Panc1 (cell line): ENCODE results near the gene MAPKAPK5. TPM values are rescaled to one million over a fixed set of nuclear protein-coding genes. Genes with fewer than 3 reads are reported as not detected.

Source experiments
- ATAC-seq: fragments of 200-7000 bp; cut with Tn5 transposase; 2 replicates; pipeline ENCODE4 v1.9.1; 2020; ENCODE audit warnings: mild to moderate bottlenecking, moderate library complexity
- BruUV-seq: library from RNA; stranded (reverse); fragments of 400-500 nt; replicated peaks from 2 replicates; lab custom pipeline; 2021; lab: Mats Ljungman, UMichigan
- CTCF ChIA-PET: fragments of 300-600 bp; sonication (Branson Sonifier 250); formaldehyde crosslinking; loops from one replicate; lab custom pipeline; 2022; ENCODE audit warnings: antibody characterized with exemption; lab: Charles Lee
- POLR2A ChIA-PET: fragments of 300-600 bp; sonication (Branson Sonifier 250); formaldehyde crosslinking; loops from one replicate; lab custom pipeline; 2022; ENCODE audit warnings: antibody characterized with exemption; lab: Charles Lee
- DNase-seq: peaks from one replicate; pipeline ENCODE4 v3.0.0-alpha.2; 2010; ENCODE audit warnings: low read depth, low spot score
- H3K27ac ChIP-seq: 2 replicates; pipeline ENCODE4 v1.5.1; 2011; ENCODE audit warnings: mild to moderate bottlenecking, low read length, inconsistent platforms
- H3K27me3 ChIP-seq: fragments of 200-500 bp; sonication (Bioruptor generic); 2 replicates; pipeline ENCODE4 v1.6.0; 2014; ENCODE audit warnings: low read length, inconsistent platforms; ENCODE audit not compliant: control insufficient read depth, insufficient read depth
- H3K36me3 ChIP-seq: fragments of 200-500 bp; sonication (Bioruptor generic); 2 replicates; pipeline ENCODE4 v1.5.1; 2014; ENCODE audit warnings: inconsistent platforms, mild to moderate bottlenecking, low read length, moderate library complexity; ENCODE audit not compliant: control insufficient read depth, insufficient read depth
- H3K4me1 ChIP-seq: 2 replicates; pipeline ENCODE4 v1.5.1; 2011; ENCODE audit warnings: inconsistent platforms, mild to moderate bottlenecking, low read length, moderate library complexity; ENCODE audit not compliant: control insufficient read depth, insufficient read depth
- H3K4me3 ChIP-seq, 2 experiments: 2 replicates each; pipeline ENCODE4 v1.5.1; 2011 to 2012; ENCODE audit warnings: low read depth in 2 of 2, low read length in 2 of 2, mild to moderate bottlenecking in 2 of 2, inconsistent platforms in 1 of 2, moderate library complexity in 1 of 2
- H3K9me3 ChIP-seq: fragments of 200-500 bp; sonication (Bioruptor generic); 2 replicates; pipeline ENCODE4 v1.5.1; 2014; ENCODE audit warnings: low read depth, mild to moderate bottlenecking, inconsistent platforms, low read length, moderate library complexity; ENCODE audit not compliant: control insufficient read depth, insufficient read depth
- CTCF ChIP-seq: fragments of 450-650 bp; IDR thresholded peaks from 2 replicates; pipeline ENCODE4 v1.5.1; 2017; ENCODE audit warnings: mild to moderate bottlenecking
- POLR2AphosphoS5 ChIP-seq: IDR thresholded peaks from 2 replicates; pipeline ENCODE4 v1.6.1; 2012; ENCODE audit warnings: mild to moderate bottlenecking, low read depth, low read length, moderate library complexity
- REST ChIP-seq, 2 experiments: IDR thresholded peaks; 2 replicates each; pipeline ENCODE4 v1.6.1; 2011 to 2012; ENCODE audit warnings: low read depth in 2 of 2, control low read depth in 1 of 2, low read length in 1 of 2, mild to moderate bottlenecking in 1 of 2, moderate library complexity in 1 of 2; ENCODE audit not compliant: insufficient read depth in 1 of 2
- SIN3A ChIP-seq: IDR thresholded peaks from 2 replicates; pipeline ENCODE4 v1.6.1; 2012; ENCODE audit warnings: low read depth, mild to moderate bottlenecking, low read length, moderate library complexity, borderline replicate concordance; ENCODE audit not compliant: insufficient read depth
- TCF7L2 ChIP-seq: IDR thresholded peaks from 2 replicates; pipeline ENCODE4 v1.6.1; 2011; ENCODE audit warnings: mild to moderate bottlenecking, low read depth, low read length, inconsistent platforms
- in situ Hi-C: cut with HindIII; loops from 2 replicates; pipeline ENCODE4 v1.10.0; 2016; ENCODE audit warnings: low sequenced_read_pairs, low pct_unique_long_range_greater_than_20kb
- intact Hi-C: fragments of 100-400 bp; cut with micrococcal nuclease; formaldehyde crosslinking; loops from one replicate; pipeline ENCODE4 v1.10.0; 2022; ENCODE audit not compliant: unreplicated experiment
- total RNA-seq: library from RNA; stranded (reverse); gene quantifications from one replicate; pipeline ENCODE4 v1.2.1, GENCODE V29; 2021; ENCODE audit not compliant: unreplicated experiment

MAPKAPK5 gene
- total RNA-seq, 1 experiment from 2014 or later, result 49.7 TPM

- ChIA-PET POLR2A (interaction anchor here (0.6 kb wide), 1 partner anchor 296 kb away, joined by 10 read pairs; no protein-coding TSS in a partner anchor), CTCF (interaction anchor here (0.7 kb wide), 1 partner anchor 129 kb away, joined by 5 read pairs; no protein-coding TSS in a partner anchor)
- no peaks in the 10 kb centered on the region for H3K36me3 ChIP-seq
- no peaks in the 10 kb centered on the region for H3K27me3 ChIP-seq
- TF ChIP-seq CTCF (no peak), REST (IDR thresholded peaks at IDR 0.05; ENCODE audit: insufficient read depth in 1 of 2, low read depth in 2 of 2, low read length in 1 of 2) (no peak), POLR2AphosphoS5 (no peak; the same call in 1 of the 2 replicates), TCF7L2 (no peak), SIN3A (no peak)
- H3K27ac ChIP-seq, result no peak overlapping the region
- no peaks in the 10 kb centered on the region for H3K4me1 ChIP-seq
- BruUV-seq, result no TSS peak
- in situ Hi-C loops, result no loop called here
- intact Hi-C loops, result no loop called here
- ATAC-seq, result no peak
- H3K9me3 ChIP-seq, result 0 out of 2 replicates have a peak, but pooled peaks cover 6% of the 10 kb centered on the region
- DNase-seq, result no peak
- H3K4me3 ChIP-seq, result no peak overlapping the region
Measured at GRCh38 chr12:111904446-111904975, 62.5 kb downstream of the MAPKAPK5 start.

GRCh38 chr12:111905502-111905901, 63.5 kb downstream of the MAPKAPK5 start:
- Histone ChIP-seq H3K27me3 (no peaks in the 10 kb centered on the region), H3K27ac (no peak overlapping the region), H3K9me3 (0 out of 2 replicates have a peak, but pooled peaks cover 6% of the 10 kb centered on the region), H3K36me3 (no peaks in the 10 kb centered on the region), H3K4me1 (no peaks in the 10 kb centered on the region), H3K4me3 (no peak overlapping the region)
- ChIA-PET POLR2A (no interaction called here), CTCF (no interaction called here)
- TF ChIP-seq CTCF (no peak), SIN3A (no peak), TCF7L2 (no peak), POLR2AphosphoS5 (no peak), REST (IDR thresholded peaks at IDR 0.05; ENCODE audit: insufficient read depth in 1 of 2, low read depth in 2 of 2, low read length in 1 of 2) (no peak)
- peak; percentile 56; the same call in 1 of the 2 replicates for ATAC-seq
- no peak for DNase-seq
- no TSS peak for BruUV-seq
- in situ Hi-C loops (no loop called here), intact Hi-C loops (no loop called here)
